ENCODE results near the gene JAK2.
"Not testable (repeated sequence)": the region's sequence is repeated elsewhere in the genome, so short reads cannot be mapped to it uniquely, and the experiment has no call there.

Gene JAK2

GRCh38 chr9:4982721-4983482 is 2.2 kb upstream of the JAK2 start:
- DNase-seq = peak; percentile 69 to 71

GRCh38 chr9:4983601-4984165 is 1.4 kb upstream of the JAK2 start:
- DNase-seq = peak; percentile 20 to 47

- no peak for DNase-seq
These were observed 876 bp upstream of the JAK2 start for GRCh38 chr9:4984171-4984620.

GRCh38 chr9:4985386-4986266 is 554 bp downstream of the JAK2 start:
- peak; percentile 53 to 63 for DNase-seq

GRCh38 chr9:4986296-4986695 is 1.2 kb downstream of the JAK2 start:
- DNase-seq = peak; percentile 62 to 65

- DNase-seq = no peak
These were observed 1.7 kb downstream of the JAK2 start for GRCh38 chr9:4986783-4987182.

GRCh38 chr9:4987961-4988421 is 2.9 kb downstream of the JAK2 start:
- peak in 1 of 2 donors; percentile 83 for DNase-seq

- DNase-seq = no peak
These were observed 7.8 kb downstream of the JAK2 start for GRCh38 chr9:4992872-4993271.

GRCh38 chr9:4994166-4994890 is 9.3 kb downstream of the JAK2 start:
- DNase-seq = no peak

GRCh38 chr9:4997196-4997595 is 12.1 kb downstream of the JAK2 start:
- DNase-seq = no peak

GRCh38 chr9:4997631-4998030 is 12.6 kb downstream of the JAK2 start:
- no peak for DNase-seq

- peak; percentile 48 to 59 for DNase-seq
These were observed 17.7 kb downstream of the JAK2 start for GRCh38 chr9:5002811-5003210.

- peak; percentile 30 to 48 for DNase-seq
These were observed 19.4 kb downstream of the JAK2 start for GRCh38 chr9:5004481-5004880.

GRCh38 chr9:5008202-5008601 is 23.1 kb downstream of the JAK2 start:
- no peak for DNase-seq

- DNase-seq = no peak
These were observed 28.3 kb downstream of the JAK2 start for GRCh38 chr9:5013374-5013773.

- DNase-seq = no peak
These were observed 30.9 kb downstream of the JAK2 start for GRCh38 chr9:5015934-5016333.

- DNase-seq = no peak
These were observed 40.3 kb downstream of the JAK2 start for GRCh38 chr9:5025416-5025815.

GRCh38 chr9:5031941-5032340 is 46.9 kb downstream of the JAK2 start:
- not testable (repeated sequence) for DNase-seq

GRCh38 chr9:5040730-5041389 is 55.8 kb downstream of the JAK2 start:
- no peak for DNase-seq

GRCh38 chr9:5041390-5042115 is 56.5 kb downstream of the JAK2 start:
- no peak for DNase-seq

GRCh38 chr9:5042661-5043178 is 57.6 kb downstream of the JAK2 start:
- no peak for DNase-seq

Data from inflammatory macrophage treated with lipopolysaccharide for 1 hour (primary cell).